ENCODE data around the gene ZNF844.

- no peak for TF ChIP-seq CTCF (conservative IDR thresholded peaks at IDR 0.05; ENCODE audit: low read length)
- TF ChIP-seq EZH2phosphoT487 (IDR thresholded peaks at IDR 0.05; ENCODE audit: borderline replicate concordance), result no peak
Measured at GRCh38 chr19:12064590-12065538, at the start of gene ZNF844.

All from Loucy (cell line).